Lower leg skin (tissue), 3 donors: ENCODE measurements around the gene GARIN1A.

Experiments
- CTCF ChIP-seq, 3 donors: fragments of 450-650 bp; IDR thresholded peaks; one replicate each; pipeline ENCODE4 v1.5.1; 2016; ENCODE audit warnings: antibody characterized with exemption in 3 of 3, mild to moderate bottlenecking in 3 of 3, moderate library complexity in 2 of 3
- POLR2A ChIP-seq, 2 donors: fragments of 450-650 bp; IDR thresholded peaks; one replicate each; pipeline ENCODE4 v1.6.1; 2016 to 2017; ENCODE audit warnings: antibody characterized with exemption in 2 of 2, mild to moderate bottlenecking in 1 of 2, moderate library complexity in 1 of 2

GRCh38 chr7:128676665-128677064, 4.6 kb downstream of the GARIN1A start:
- no peak for TF ChIP-seq CTCF (IDR thresholded peaks at IDR 0.05)
- no peak for TF ChIP-seq POLR2A (IDR thresholded peaks at IDR 0.05)
